Activated CD8-positive, alpha-beta memory T cell treated with anti-CD3 and anti-CD28 coated beads, Interleukin-2, amount 50 U/mL, for 4 hours (primary cell): ENCODE results near the gene ISOC2.
A peak's percentile ranks its signal among the peaks of the same experiment; 100 is the strongest.
"Not testable (repeated sequence)": the region's sequence is repeated elsewhere in the genome, so short reads cannot be mapped to it uniquely, and the experiment has no call there.

Experiments
- DNase-seq: peaks from one replicate; pipeline ENCODE4 v3.0.0-alpha.2; 2020

ISOC2 gene, protein sequence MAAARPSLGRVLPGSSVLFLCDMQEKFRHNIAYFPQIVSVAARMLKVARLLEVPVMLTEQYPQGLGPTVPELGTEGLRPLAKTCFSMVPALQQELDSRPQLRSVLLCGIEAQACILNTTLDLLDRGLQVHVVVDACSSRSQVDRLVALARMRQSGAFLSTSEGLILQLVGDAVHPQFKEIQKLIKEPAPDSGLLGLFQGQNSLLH

DNA sequence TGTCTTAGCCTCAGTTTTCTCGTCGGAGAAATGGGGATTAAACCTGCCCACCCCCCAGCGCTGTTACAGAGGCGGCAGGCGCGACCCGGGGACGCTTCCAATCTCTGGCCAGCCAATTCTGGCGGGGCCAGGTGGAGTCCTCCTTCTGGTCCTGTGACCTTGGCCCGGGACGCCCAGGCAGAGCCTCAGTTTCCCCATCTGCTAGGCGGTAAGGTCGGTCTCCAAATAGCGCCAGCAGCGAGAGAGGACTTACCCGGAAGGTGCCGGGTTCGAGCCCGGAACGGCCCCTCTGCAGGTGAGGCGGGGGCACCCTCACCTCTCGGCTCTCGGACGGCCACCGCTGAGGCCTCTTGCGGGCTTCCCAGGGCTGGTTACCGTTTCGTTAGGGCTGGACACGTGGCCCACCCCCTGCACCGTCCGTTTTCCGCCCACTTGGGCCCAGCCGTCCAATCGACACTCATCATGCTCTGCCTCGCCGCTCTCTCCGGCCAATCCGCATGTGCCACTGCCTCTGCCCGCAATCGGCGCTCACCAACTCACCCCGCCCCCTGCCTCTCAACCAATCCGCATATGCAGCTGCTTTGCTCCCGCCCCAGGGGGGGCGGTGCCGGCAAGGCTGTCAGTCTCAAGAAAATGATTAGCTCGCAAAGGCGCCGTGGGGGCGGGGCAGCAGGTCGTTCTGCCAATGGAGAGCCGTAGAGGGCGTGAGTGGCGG is at the start of gene ISOC2:
TSS of gene ISOC2 (minus strand) at position 384 of the 715 bp plus-strand sequence. CDS start 5,156 bp downstream, outside the sequence.
- DNase-seq: peak; percentile 100

DNA sequence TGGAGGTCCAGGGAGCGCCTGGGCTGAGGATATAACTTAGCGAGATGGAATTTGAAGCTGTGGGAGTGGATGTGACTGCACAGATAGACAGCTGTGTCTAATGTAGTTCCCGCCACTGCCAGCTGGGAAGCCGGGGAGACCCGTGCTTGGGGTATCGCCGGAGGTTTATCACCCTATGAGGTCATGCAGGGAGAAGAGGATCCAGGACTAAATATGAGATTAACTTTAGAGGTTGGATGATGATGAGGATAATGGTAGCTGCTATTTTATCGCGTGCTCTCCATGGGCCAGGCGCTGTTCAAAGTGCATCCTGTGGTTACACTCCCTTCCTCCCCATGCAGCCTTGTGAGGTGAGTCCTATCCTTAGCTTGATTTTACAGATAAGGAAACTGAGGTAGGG is 46.7 kb upstream of the ISOC2 start:
- DNase-seq: no peak

GRCh38 chr19:55504981-55505380 is 43.5 kb upstream of the ISOC2 start:
- no peak for DNase-seq

DNA sequence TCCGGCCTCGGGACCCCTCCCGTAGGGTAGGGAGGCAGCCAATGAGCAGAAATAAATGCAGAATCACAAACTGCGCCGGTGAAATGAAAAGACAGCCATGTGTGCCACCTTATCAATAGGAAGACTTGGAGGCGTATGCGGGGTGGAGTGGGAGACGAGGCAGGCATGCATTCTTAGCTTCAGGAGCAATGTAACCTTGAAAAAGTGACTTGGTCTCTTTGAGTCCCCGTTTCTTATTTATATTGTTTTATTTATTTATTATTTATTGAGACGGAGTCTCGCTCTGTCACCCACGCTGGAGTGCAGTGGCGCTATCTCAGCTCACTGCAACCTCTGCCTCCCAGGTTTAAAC is 42.8 kb upstream of the ISOC2 start:
- no peak for DNase-seq

DNA sequence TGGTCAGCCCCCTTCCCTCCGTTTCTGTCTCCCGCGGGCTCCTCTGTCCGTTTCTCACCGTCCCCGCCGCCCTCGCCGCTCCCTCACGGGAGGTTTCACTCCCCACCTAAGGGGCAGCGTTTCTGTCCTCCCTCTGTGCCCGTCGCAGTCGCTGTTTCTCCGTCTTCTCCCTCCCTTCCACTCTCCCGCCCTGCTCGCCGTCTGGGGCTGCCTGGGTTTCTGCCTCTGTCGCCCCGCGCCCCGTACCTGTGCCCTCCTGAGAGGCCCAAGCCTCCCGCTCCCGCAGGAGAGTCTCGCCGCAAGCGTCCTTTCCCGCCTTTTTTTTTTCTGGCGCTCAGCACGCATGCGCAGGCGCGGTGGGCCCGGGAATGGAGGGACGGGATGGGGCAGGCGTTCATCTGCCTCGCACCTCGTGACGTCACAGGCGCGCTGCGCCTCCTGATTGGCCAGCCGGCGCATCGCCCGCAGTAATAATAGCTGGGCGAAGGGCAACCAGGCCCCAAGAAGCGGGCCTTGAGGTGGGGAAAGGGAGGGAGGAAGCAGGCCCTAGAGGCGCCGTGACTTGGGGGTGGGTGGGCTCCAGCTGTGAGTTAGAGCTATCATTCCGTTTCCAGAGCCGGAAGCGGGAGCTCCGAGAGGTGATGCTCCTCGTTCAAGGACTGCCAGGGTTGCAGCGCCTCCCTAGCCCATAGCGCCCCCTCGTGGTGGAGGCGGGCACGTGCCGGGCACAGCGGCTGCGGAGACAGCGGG is 42.2 kb upstream of the ISOC2 start:
- peak; percentile 94 for DNase-seq

DNA sequence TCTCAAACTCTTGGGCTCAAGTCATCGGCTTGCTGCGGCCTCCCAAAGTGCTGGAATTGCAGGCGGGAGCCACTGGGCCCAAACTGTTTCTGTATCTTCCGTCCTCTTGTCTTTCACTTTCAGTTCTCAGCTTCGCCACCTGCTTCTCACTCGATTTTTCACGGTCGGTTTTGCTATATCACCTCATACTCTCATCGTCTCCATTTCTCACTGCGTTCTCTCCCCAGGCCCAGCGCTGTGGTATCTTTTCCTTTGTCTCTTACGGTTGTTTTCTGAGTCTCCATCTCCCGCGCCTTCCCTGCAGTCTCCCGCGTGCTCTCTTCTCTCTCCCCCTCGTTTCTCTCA is 41.7 kb upstream of the ISOC2 start:
- DNase-seq: no peak

DNA sequence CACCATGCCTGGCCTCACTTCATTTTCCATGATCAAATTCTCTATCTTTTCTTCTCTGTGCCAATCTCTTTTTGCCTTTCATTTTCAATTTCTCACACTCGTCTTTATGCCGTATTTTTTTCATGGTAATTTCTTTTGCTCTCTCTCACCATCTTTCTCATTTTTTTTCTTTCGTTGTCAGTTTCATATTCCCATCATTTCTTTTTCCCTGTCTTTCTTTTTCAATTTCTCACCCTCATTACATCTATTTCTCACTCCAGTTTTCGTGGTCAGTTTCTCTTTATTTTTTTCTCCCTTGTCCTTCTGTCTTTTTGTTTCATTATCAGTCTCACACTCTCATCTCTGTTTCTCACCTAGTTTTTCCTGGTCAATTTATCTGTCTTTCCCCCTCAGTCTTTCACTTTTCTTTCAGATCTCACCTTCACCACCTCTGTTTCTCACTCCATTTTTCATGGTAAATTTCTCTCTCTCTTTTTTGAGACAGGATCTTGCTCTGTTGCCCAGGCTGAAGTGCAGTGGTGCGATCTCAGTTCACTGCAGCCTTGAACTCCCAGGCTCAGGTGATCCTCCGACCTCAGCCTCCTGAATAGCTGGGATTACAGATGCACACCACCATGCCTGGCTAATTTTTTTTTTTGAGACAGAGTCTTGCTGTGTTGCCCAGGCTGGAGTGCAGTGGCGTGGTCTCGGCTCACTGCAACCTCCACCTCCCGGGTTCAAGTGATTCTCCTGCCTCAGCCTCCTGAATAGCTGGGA is 40.9 kb upstream of the ISOC2 start:
- DNase-seq: no peak

GRCh38 chr19:55500368-55500952 is 39.0 kb upstream of the ISOC2 start:
- no peak for DNase-seq

DNA sequence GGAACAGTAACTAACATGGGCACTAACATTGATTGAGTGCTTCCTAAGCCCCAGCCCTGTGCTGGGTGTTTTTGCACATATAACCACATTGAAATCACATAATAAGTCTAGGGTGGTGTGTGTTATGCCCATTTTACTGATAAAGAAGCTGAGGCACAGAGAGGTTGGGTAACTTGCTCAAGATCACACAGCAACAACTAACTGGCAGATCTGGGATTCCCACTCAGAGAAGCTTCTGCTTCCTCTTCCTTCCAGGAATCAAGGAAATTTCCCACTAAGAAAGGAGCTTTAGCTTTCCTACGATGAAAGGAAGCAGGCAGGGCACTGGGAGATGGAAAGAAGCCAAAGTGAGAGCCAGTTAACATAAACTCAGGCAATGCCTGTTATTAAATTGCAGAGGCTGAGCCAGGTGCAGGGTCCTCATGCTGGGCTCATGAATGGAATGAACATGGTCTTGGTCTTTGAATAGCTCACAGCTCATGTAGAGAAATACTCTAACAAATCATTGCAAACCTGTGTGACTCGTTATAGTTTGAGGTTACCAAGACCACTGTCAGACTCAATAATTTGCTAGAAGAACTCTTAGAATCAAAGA is 36.9 kb upstream of the ISOC2 start:
- DNase-seq: no peak

DNA sequence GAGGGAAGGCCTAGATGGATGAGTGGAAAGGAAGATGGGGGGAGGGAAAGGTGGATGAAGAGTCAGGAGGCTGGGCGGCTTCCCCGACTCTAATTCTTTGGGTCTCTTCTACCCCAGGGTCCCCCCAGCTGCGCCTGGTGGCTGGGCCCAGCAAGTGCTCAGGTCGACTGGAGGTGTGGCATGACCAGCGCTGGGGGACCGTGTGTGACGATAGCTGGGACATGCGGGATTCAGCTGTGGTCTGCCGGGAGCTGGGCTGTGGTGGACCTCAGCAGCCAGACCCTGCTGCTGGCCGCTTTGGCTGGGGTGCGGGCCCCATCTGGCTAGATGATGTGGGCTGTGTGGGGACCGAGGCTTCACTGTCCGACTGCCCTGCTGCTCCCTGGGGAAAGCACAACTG is 36.3 kb upstream of the ISOC2 start:
- no peak for DNase-seq

GRCh38 chr19:55496820-55497219 is 35.4 kb upstream of the ISOC2 start:
- DNase-seq: not testable (repeated sequence)

- no peak for DNase-seq
These were observed 34.4 kb upstream of the ISOC2 start for GRCh38 chr19:55495646-55496349.

DNA sequence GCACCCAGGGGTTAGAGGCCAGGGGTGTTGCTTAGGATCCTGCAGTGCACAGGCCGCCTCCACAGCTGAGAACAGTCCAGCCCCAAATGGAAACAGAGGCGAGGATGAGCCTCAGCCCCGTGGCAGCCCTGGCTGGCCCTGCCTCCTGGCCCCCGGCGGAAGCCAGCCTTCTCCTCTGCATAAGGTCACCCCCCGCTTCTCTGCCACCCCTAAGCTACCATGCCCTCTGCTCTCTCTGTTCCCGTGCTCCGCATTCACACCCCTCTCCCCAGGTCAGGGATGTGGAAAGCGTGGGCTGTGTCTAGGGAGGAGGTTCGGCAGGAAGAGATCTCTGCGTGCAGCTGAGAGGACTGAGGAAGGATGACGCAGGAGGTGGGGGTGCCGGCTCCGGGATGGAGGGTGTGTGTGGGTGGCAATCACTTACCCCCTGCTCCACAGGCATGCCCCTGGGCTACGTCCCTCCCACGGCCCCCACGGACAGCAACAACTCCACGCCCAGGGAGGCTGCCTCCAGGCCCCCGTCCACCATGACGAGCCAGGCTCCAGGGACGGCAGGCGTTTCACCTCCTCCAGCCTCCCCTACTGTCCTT is 32.8 kb upstream of the ISOC2 start:
- DNase-seq: no peak

DNA sequence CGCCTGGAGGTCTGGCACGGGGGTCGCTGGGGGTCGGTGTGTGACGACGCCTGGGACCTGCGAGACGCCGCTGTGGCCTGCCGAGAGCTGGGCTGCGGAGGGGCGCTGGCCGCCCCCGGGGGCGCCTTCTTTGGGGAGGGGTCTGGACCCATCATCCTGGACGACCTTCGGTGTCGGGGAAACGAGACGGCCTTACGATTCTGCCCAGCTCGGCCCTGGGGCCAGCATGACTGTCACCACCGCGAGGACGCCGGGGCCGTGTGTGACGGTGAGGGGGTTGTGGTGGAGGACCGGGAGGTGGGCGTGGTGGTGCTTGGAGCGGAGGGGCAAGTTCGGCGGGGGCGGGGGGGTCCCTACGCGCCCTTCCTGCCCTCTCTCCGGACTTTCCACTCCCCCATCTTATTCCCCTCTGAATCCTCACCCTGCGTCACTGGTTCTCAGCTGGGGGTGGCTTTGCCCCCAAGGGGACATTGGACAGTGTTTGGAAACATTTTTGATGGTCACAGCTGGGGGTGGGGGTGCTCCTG is 32.3 kb upstream of the ISOC2 start:
- DNase-seq: no peak

- DNase-seq: no peak
These were observed 31.7 kb upstream of the ISOC2 start for GRCh38 chr19:55493052-55493644.

GRCh38 chr19:55492362-55492944 is 31.0 kb upstream of the ISOC2 start:
- DNase-seq: no peak

- no peak for DNase-seq
These were observed 30.3 kb upstream of the ISOC2 start for GRCh38 chr19:55491546-55492360.

DNA sequence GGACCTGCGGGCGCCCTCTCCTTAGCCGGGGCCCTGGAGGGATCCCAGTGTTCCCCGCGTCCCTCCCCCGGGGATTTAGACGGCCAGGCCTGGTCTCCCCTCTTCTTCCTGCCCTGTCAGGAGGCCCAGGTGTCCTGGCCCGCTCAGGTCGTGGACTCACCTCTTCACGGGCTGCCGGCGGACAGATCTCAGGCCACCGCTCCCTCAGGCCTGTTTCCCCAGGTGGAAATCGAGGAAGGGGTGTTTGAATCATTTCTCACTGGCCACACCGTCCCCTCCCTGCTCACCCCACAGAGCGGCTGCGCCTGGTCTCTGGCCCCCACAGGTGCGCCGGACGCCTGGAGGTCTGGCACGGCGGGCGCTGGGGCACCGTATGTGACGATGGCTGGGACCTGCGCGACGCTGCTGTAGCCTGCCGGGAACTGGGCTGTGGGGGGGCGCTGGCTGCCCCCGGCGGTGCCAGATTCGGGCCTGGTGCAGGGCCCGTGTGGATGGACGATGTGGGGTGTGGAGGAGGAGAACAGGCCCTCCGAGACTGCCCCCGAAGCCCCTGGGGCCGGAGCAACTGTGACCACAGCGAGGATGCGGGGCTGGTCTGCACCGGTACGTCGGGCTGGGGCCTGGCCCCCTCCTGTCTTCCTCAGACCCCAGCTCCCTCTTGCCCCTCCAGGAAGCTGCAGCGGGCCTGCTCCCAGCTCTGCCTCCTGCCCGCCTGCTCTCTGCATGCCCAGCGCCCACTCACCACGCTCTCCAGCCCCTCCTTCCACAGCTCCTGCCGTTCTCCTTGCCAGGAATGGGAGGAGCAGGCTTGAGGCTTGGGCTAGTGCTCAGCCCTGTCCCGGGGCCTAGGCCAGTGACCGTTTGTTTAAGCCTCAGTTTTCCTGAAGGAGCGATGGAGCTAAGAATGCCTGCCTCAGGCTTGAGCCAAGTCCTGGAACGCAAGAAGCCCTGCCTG is 29.3 kb upstream of the ISOC2 start:
- no peak for DNase-seq
